Urinary bladder (tissue), 4 donors: ENCODE measurements around the gene ALB. TPM values are rescaled to one million over a fixed set of nuclear protein-coding genes. Genes with fewer than 3 reads are reported as not detected.

ENCODE experiments used
- DNase-seq: peaks from one replicate; pipeline ENCODE4 v3.0.0-alpha.2; 2015; ENCODE audit errors: extremely low spot score
- H3K27ac ChIP-seq: one replicate; pipeline ENCODE4 v1.5.1; 2013; ENCODE audit warnings: low read depth, mild to moderate bottlenecking, moderate library complexity
- H3K36me3 ChIP-seq: one replicate; pipeline ENCODE4 v1.6.1; 2013; ENCODE audit warnings: mild to moderate bottlenecking, moderate library complexity; ENCODE audit not compliant: insufficient read depth
- H3K4me1 ChIP-seq: one replicate; pipeline ENCODE4 v1.6.1; 2013; ENCODE audit warnings: mild to moderate bottlenecking, moderate library complexity; ENCODE audit not compliant: insufficient read depth
- H3K4me3 ChIP-seq: one replicate; pipeline ENCODE4 v1.5.1; 2013; ENCODE audit warnings: low read depth, low read length
- WGBS: extraction: QIAGEN DNeasy Blood & Tissue Kit; methylation state at CpG from one replicate; pipeline ENCODE4 v1.1.7; 2013; 5-methylcytosine and 5-hydroxymethylcytosine counted together
- polyA plus RNA-seq: library from polyadenylated mRNA; stranded (reverse); fragments of 200-250 nt; gene quantifications from one replicate; pipeline ENCODE4 v1.2.3, GENCODE V29; 2013
- total RNA-seq: library from RNA; depleted of rRNA; stranded (reverse); fragments of >200 nt; gene quantifications from one replicate; pipeline ENCODE4 v1.2.3, GENCODE V29; 2014
- donor health status: healthy with polysubstance abuse.
- donor health status: healthy.

ALB gene
- total and polyA plus RNA-seq, 2 donors = 0.32 to 20.0 TPM

- Histone ChIP-seq H3K36me3 (no peaks in the 10 kb centered on the region), H3K27ac (no peak overlapping the region), H3K4me1 (no peaks in the 10 kb centered on the region), H3K4me3 (no peak overlapping the region)
- DNase-seq = no peak
- 82% methylated on average over 5 of the region's 5 CpGs for WGBS
These were observed 52.3 kb downstream of the ALB start for GRCh38 chr4:73456177-73457022.

DNA sequence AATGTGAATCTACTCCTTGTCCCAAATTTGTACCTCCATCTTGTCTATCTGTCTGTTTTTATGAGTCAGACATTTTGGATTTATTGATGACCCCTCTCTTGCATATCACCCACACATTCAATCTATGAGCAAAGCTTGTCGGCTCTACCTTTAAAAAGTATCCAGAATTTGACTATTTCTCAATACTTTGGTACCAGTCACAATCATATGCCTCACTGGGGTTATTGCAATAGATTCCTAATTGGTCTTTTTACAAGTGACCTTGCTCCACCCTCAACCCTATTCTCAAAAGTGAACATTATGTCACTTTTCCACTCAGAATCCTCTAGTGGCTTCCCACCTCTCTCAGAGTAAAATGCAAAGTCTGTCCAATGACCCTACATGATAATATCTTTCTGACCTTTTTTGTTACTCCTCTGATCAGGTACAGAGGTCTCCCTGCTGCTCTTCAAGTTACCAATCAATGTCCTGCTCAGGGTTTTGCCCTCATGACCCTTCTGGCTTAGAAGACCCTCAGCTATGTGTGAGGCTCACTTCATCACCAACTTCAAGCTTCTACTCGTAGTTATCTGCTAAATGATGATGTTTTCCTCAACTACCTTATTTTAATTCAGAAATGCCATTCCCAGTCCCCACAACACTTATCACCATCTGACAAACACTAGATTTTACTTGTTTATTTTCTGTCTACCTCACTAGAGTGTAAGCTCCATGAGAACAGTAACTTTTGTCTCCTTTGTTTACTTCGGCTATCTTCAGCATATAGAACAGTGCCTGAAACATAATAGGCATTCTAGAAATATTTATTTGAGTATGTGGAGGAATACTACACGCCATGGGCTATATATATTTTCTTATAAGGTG, 54.3 kb downstream of the ALB start:
- 81% methylated on average over 4 of the region's 4 CpGs for WGBS
- no peak for DNase-seq
- no peaks in the 10 kb centered on the region for H3K36me3 ChIP-seq
- H3K27ac ChIP-seq = no peak overlapping the region
- H3K4me3 ChIP-seq = no peak overlapping the region
- H3K4me1 ChIP-seq = no peaks in the 10 kb centered on the region

DNA sequence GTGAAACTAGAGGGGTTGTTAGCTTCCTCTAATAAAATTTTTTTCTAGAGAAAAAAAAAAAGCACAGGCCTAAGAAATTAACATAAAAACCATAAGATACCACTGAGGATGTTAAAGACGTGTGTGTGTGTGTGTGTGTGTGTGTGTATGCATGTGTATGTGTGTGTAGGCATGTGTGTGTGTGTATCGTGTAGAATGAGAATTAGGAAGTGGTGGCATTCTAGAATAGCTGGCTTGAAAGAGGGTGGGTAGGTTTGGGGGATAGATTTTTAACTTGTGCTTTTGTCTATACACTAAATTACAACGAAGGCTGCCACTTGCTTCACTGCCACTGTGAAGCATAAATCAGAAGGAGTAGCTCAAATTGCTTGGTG, 54.9 kb downstream of the ALB start:
- 71% methylated on average over 3 of the region's 3 CpGs for WGBS
- H3K36me3 ChIP-seq = no peaks in the 10 kb centered on the region
- H3K4me3 ChIP-seq = no peak overlapping the region
- no peak for DNase-seq
- no peak overlapping the region for H3K27ac ChIP-seq
- no peaks in the 10 kb centered on the region for H3K4me1 ChIP-seq

DNA sequence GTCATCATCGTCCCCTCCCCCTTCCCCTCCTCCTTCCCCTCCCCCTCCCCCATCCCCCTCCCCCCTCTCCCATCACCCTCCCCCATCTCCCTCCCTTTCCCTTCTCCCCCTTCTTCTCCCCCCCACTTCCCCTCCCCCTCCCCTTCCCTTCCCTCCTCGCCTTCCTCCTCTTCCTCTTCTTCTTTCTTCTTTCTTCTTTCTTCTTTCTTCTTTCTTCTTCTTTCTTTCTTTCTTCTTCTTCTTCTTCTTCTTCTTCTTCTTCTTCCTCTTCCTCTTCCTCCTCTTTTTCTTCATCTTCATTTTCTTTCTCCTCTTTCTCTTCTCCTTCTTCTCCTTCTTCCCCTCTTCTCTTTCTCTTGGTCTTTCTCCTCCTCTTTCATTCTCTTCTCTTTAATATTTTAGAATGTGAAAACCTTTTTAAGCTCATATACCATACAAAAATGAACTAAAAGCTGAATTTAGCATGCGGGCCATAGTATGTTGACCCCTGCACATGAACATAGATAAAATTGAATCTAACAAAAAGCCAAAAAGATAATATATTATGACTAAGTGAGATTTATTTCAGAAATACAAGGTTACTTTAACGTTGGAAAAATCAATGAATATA, 56.9 kb downstream of the ALB start:
- Histone ChIP-seq H3K36me3 (no peaks in the 10 kb centered on the region), H3K4me3 (no peak overlapping the region), H3K27ac (no peak overlapping the region), H3K4me1 (no peaks in the 10 kb centered on the region)
- WGBS = 86% methylated on average over 4 of the region's 4 CpGs
- no peak for DNase-seq

DNA sequence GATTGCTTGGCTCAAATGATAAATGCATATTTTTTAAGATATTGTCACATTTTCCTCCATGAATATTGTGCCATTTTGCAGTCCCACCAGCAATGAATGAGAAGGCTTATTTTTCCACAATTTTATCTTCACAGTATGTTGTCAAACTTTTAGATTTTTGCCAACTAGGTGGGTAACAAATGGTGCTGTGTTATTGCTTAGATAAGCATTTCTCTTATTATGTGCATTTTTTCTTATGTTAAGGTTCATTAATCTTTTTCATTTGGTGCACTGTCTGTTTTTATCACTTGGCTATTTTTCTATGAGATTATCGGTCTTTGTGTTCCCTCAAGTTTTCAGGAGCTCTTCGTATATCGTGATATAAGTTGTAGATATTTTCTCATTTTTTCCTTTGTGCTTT, 64.1 kb downstream of the ALB start:
- no peak overlapping the region for H3K27ac ChIP-seq
- H3K4me3 ChIP-seq = no peak overlapping the region
- DNase-seq = no peak
- H3K36me3 ChIP-seq = no peaks in the 10 kb centered on the region
- no peaks in the 10 kb centered on the region for H3K4me1 ChIP-seq
- 94% methylated on average over 3 of the region's 3 CpGs for WGBS

DNA sequence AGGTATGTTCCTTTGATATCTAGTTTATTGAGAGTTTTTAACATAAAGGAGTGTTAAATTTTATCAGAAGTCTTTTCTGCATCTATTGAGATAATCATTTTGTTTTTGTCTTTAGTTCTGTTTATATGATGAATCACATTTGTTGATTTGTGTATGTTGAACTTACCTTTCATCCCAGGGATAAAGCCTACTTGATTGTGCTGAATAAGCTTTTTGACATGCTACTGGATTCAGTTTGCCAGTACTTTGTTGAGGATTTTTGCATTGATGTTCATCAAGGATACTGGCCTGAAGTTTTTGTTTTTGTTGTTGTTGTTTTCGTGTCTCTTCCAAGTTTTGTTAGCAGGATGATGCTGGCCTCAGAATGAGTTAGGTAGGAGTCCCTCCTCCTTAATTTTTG, 66.6 kb downstream of the ALB start:
- DNase-seq = no peak
- H3K27ac ChIP-seq = no peak overlapping the region
- no peak overlapping the region for H3K4me3 ChIP-seq
- H3K36me3 ChIP-seq = no peaks in the 10 kb centered on the region
- H3K4me1 ChIP-seq = no peaks in the 10 kb centered on the region
- WGBS = 75% methylated on average over 1 of the region's 1 CpG

Other genes with a start within 250 kb of the ALB start
- 74.8 TPM for gene ANKRD17, start 145.5 kb upstream of the ALB start, total RNA-seq
- gene ANKRD17, start 145.5 kb upstream of the ALB start, polyA plus RNA-seq = 18.3 TPM
- not detected for gene AFP, start 31.9 kb downstream of the ALB start, total RNA-seq
- not detected for gene AFP, start 31.9 kb downstream of the ALB start, polyA plus RNA-seq
- not detected for gene AFM, start 77.5 kb downstream of the ALB start, total RNA-seq
- gene AFM, start 77.5 kb downstream of the ALB start, polyA plus RNA-seq = 0.05 TPM
- 14.8 TPM for gene RASSF6, start 216.1 kb downstream of the ALB start, total RNA-seq
- gene RASSF6, start 216.1 kb downstream of the ALB start, polyA plus RNA-seq = 2.7 TPM